HepG2 (cell line): ENCODE data around the gene ZIM2. TPM values are rescaled to one million over a fixed set of nuclear protein-coding genes. Genes with fewer than 3 reads are reported as not detected.

Source experiments
- AKAP8 ChIP-seq: sonication (generic); formaldehyde crosslinking; IDR thresholded peaks from 2 replicates; pipeline ENCODE4 v1.5.1; 2020; ENCODE audit warnings: mild to moderate bottlenecking, missing genetic modification reagents
- ERF ChIP-seq: IDR thresholded peaks from 2 replicates; pipeline ENCODE4 v1.6.1; 2018; ENCODE audit warnings: missing biosample characterization, missing genetic modification reagents
- FOSL2 ChIP-seq: sonication (generic); formaldehyde crosslinking; IDR thresholded peaks from 2 replicates; pipeline ENCODE4 v1.4.0; 2020; ENCODE audit warnings: missing genetic modification reagents
- FOXA3 ChIP-seq: IDR thresholded peaks from 2 replicates; pipeline ENCODE4 v1.6.1; 2016; ENCODE audit warnings: missing genetic modification reagents, missing compliant biosample characterization
- HMGXB4 ChIP-seq, 2 experiments: sonication (generic) in 1 of 2; formaldehyde crosslinking in 1 of 2; IDR thresholded peaks; 2 replicates each; pipeline versions ENCODE4 v1.4.0 to v1.6.1; 2018 to 2020; ENCODE audit warnings: missing genetic modification reagents in 2 of 2, borderline replicate concordance in 1 of 2, low read depth in 1 of 2, mild to moderate bottlenecking in 1 of 2, missing biosample characterization in 1 of 2
- HNRNPL ChIP-seq: fragments of 200-400 bp; formaldehyde crosslinking; IDR thresholded peaks from 2 replicates; pipeline ENCODE4 v1.6.1; 2017; ENCODE audit warnings: mild to moderate bottlenecking, low read depth, low read length
- NRL ChIP-seq: sonication (generic); formaldehyde crosslinking; IDR thresholded peaks from 2 replicates; pipeline ENCODE4 v1.5.0; 2020; ENCODE audit warnings: missing genetic modification reagents, mild to moderate bottlenecking, moderate library complexity, borderline replicate concordance
- PITX1 ChIP-seq: sonication (generic); formaldehyde crosslinking; IDR thresholded peaks from 2 replicates; pipeline ENCODE4 v1.5.1; 2020; ENCODE audit warnings: mild to moderate bottlenecking, missing genetic modification reagents
- SYNCRIP ChIP-seq: fragments of 200-400 bp; formaldehyde crosslinking; IDR thresholded peaks from 2 replicates; pipeline ENCODE4 v1.6.1; 2018; ENCODE audit warnings: mild to moderate bottlenecking, low read depth, low read length; ENCODE audit not compliant: insufficient read depth
- TCF7 ChIP-seq: sonication (generic); IDR thresholded peaks from 2 replicates; pipeline ENCODE4 v1.6.1; 2016; ENCODE audit warnings: antibody characterized with exemption, low read depth
- ZNF230 ChIP-seq: sonication (generic); formaldehyde crosslinking; IDR thresholded peaks from 2 replicates; pipeline ENCODE4 v1.4.0; 2020; ENCODE audit warnings: mild to moderate bottlenecking, missing genetic modification reagents
- ZNF235 ChIP-seq: sonication (generic); formaldehyde crosslinking; IDR thresholded peaks from 2 replicates; pipeline ENCODE4 v1.8.1; 2023; ENCODE audit warnings: mild to moderate bottlenecking, missing genetic modification reagents, borderline replicate concordance
- ZNF326 ChIP-seq: sonication (generic); formaldehyde crosslinking; IDR thresholded peaks from 2 replicates; pipeline ENCODE4 v1.4.0; 2020; ENCODE audit warnings: missing genetic modification reagents, borderline replicate concordance
- ZNF33A ChIP-seq: sonication (generic); formaldehyde crosslinking; IDR thresholded peaks from 2 replicates; pipeline ENCODE4 v1.5.1; 2020; ENCODE audit warnings: missing genetic modification reagents, mild to moderate bottlenecking, moderate library complexity, borderline replicate concordance
- ZNF543 ChIP-seq: sonication (generic); formaldehyde crosslinking; IDR thresholded peaks from 2 replicates; pipeline ENCODE4 v1.4.0; 2020; ENCODE audit warnings: mild to moderate bottlenecking, missing genetic modification reagents
- ZNF567 ChIP-seq: sonication (generic); formaldehyde crosslinking; IDR thresholded peaks from 2 replicates; pipeline ENCODE4 v1.8.1; 2023; ENCODE audit warnings: mild to moderate bottlenecking, missing genetic modification reagents, borderline replicate concordance
- polyA plus RNA-seq, 8 experiments: library from polyadenylated mRNA; depleted of rRNA in 3 of 8; stranded (reverse) in 7 of 8; unstranded in 1 of 8; fragments of >200 nt; fragmentation: Illumina TruSeq in 4 of 8; extraction: Trizol in 4 of 8; gene quantifications; 2 replicates each; pipeline versions ENCODE4 v1.2.1 to v1.2.3, GENCODE V29; 2011 to 2016; ENCODE audit warnings: low read depth in 4 of 8, missing spikeins in 1 of 8, mixed read lengths in 1 of 8; ENCODE audit not compliant: insufficient read depth in 1 of 8
- total RNA-seq, 5 experiments: library from RNA; depleted of rRNA; stranded (reverse); fragments of >200 nt; fragmentation: Illumina TruSeq; extraction: Trizol; gene quantifications; 2 replicates each; pipeline ENCODE4 v1.2.3, GENCODE V29; 2016; ENCODE audit warnings: low read depth in 1 of 5
- TF ChIP-seq, protein P1 (sequence below): IDR thresholded peaks from 2 replicates; pipeline ENCODE4 v1.4.0; 2020; ENCODE audit warnings: mild to moderate bottlenecking, missing genetic modification reagents
- TF ChIP-seq, protein P2 (sequence below): sonication (generic); formaldehyde crosslinking; IDR thresholded peaks from 2 replicates; pipeline ENCODE4 v1.5.1; 2020; ENCODE audit warnings: missing genetic modification reagents, mild to moderate bottlenecking, borderline replicate concordance
- TF ChIP-seq, protein P3 (sequence below): sonication (generic); formaldehyde crosslinking; conservative IDR thresholded peaks from 2 replicates; pipeline ENCODE4 v1.8.0; 2022; ENCODE audit warnings: mild to moderate bottlenecking, moderate library complexity, missing genetic modification reagents

Gene ZIM2
- total and polyA plus RNA-seq, 2 of the 13 experiments (the other 11 are each of a cell fraction or from before 2014, with no cell fraction given): 7.2 to 10.3 TPM

- TF ChIP-seq ZNF230: no peak
- TF ChIP-seq, protein P1, sequence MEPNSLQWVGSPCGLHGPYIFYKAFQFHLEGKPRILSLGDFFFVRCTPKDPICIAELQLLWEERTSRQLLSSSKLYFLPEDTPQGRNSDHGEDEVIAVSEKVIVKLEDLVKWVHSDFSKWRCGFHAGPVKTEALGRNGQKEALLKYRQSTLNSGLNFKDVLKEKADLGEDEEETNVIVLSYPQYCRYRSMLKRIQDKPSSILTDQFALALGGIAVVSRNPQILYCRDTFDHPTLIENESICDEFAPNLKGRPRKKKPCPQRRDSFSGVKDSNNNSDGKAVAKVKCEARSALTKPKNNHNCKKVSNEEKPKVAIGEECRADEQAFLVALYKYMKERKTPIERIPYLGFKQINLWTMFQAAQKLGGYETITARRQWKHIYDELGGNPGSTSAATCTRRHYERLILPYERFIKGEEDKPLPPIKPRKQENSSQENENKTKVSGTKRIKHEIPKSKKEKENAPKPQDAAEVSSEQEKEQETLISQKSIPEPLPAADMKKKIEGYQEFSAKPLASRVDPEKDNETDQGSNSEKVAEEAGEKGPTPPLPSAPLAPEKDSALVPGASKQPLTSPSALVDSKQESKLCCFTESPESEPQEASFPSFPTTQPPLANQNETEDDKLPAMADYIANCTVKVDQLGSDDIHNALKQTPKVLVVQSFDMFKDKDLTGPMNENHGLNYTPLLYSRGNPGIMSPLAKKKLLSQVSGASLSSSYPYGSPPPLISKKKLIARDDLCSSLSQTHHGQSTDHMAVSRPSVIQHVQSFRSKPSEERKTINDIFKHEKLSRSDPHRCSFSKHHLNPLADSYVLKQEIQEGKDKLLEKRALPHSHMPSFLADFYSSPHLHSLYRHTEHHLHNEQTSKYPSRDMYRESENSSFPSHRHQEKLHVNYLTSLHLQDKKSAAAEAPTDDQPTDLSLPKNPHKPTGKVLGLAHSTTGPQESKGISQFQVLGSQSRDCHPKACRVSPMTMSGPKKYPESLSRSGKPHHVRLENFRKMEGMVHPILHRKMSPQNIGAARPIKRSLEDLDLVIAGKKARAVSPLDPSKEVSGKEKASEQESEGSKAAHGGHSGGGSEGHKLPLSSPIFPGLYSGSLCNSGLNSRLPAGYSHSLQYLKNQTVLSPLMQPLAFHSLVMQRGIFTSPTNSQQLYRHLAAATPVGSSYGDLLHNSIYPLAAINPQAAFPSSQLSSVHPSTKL (CRISPR knock-in tag): peak; percentile 83
- 0 out of 2 replicates have a peak, but pooled peaks have one; percentile 55 for TF ChIP-seq ZNF543 (CRISPR knock-in tag)
- TF ChIP-seq SYNCRIP: no peak
- TF ChIP-seq, protein P2, sequence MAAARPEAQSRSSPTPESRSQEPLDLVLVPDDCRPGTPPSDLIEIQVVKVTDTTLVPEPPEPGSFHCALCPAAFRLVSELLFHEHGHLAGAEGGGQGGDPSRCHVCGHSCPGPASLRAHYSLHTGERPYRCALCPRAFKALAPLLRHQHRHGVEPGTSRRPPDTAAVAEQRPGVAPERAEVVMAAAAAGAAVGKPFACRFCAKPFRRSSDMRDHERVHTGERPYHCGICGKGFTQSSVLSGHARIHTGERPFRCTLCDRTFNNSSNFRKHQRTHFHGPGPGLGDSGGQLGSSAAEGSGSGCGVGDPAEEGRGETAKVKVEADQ: no peak
- TF ChIP-seq TCF7: peak; percentile 87
- TF ChIP-seq AKAP8 (CRISPR knock-in tag): no peak
- TF ChIP-seq PITX1: peak; percentile 96
- TF ChIP-seq ZNF567 (CRISPR knock-in tag): no peak
- TF ChIP-seq HNRNPL: 0 out of 2 replicates have a peak, but pooled peaks have one; percentile 33
- TF ChIP-seq ZNF326 (CRISPR knock-in tag): no peak
- TF ChIP-seq, protein P3, sequence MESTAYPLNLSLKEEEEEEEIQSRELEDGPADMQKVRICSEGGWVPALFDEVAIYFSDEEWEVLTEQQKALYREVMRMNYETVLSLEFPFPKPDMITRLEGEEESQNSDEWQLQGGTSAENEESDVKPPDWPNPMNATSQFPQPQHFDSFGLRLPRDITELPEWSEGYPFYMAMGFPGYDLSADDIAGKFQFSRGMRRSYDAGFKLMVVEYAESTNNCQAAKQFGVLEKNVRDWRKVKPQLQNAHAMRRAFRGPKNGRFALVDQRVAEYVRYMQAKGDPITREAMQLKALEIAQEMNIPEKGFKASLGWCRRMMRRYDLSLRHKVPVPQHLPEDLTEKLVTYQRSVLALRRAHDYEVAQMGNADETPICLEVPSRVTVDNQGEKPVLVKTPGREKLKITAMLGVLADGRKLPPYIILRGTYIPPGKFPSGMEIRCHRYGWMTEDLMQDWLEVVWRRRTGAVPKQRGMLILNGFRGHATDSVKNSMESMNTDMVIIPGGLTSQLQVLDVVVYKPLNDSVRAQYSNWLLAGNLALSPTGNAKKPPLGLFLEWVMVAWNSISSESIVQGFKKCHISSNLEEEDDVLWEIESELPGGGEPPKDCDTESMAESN (CRISPR knock-in tag): no peak
- 0 out of 4 replicates have a peak, but pooled peaks of 1 of the 2 experiments have one; percentile 16 for TF ChIP-seq HMGXB4 (CRISPR knock-in tag; IDR thresholded peaks at IDR 0.05; ENCODE audit: borderline replicate concordance in 1 of 2, low read depth in 1 of 2)
- TF ChIP-seq ERF: no peak
- TF ChIP-seq FOXA3: no peak; the same call in 1 of the 2 replicates
- no peak for TF ChIP-seq ZNF235 (CRISPR knock-in tag)
- no peak for TF ChIP-seq ZNF33A (CRISPR knock-in tag)
- peak; percentile 61 for TF ChIP-seq FOSL2 (CRISPR knock-in tag)
- no peak for TF ChIP-seq NRL (CRISPR knock-in tag)
Observed at GRCh38 chr19:56885173-56885985, 44.9 kb upstream of the ZIM2 start (continued).
